Gastrocnemius medialis (tissue), 4 donors: ENCODE measurements around the gene OR10H5. TPM values are rescaled to one million over a fixed set of nuclear protein-coding genes. Genes with fewer than 3 reads are reported as not detected.

ENCODE experiments used
- ATAC-seq, 2 donors: fragments of 150-250 bp; one replicate each; pipeline ENCODE4 v1.9.1; 2016
- DNase-seq, 2 donors: peaks; one replicate each; pipeline ENCODE4 v3.0.0-alpha.2; 2019
- H3K27ac ChIP-seq, 4 donors: fragments of 200-600 bp; sonication (generic); 1 replicate in 1 of 4; 2 replicates in 3 of 4; pipeline ENCODE4 v1.5.1; 2016 to 2018; ENCODE audit warnings: mild to moderate bottlenecking in 2 of 4, moderate library complexity in 1 of 4
- H3K27me3 ChIP-seq, 3 donors: fragments of 200-600 bp; sonication (generic) in 2 of 3; 1 replicate in 1 of 3; 2 replicates in 2 of 3; pipeline versions ENCODE4 v1.5.1 to v1.6.0; 2016 to 2019; ENCODE audit warnings: mild to moderate bottlenecking in 1 of 3, moderate library complexity in 1 of 3
- H3K36me3 ChIP-seq, 2 donors: fragments of 200-600 bp; sonication (generic) in 1 of 2; one replicate each; pipeline ENCODE4 v1.5.1; 2017 to 2018
- H3K4me1 ChIP-seq, 2 donors: fragments of 200-600 bp; sonication (generic) in 1 of 2; one replicate each; pipeline ENCODE4 v1.5.1; 2016 to 2017; ENCODE audit warnings: mild to moderate bottlenecking in 2 of 2
- H3K4me3 ChIP-seq, 4 donors: fragments of 200-600 bp; sonication (generic) in 3 of 4; 1 replicate in 1 of 4; 2 replicates in 3 of 4; pipeline ENCODE4 v1.5.1; 2016 to 2019; ENCODE audit warnings: mild to moderate bottlenecking in 2 of 4
- H3K9me3 ChIP-seq, 3 donors: fragments of 200-600 bp; sonication (generic) in 2 of 3; 1 replicate in 1 of 3; 2 replicates in 2 of 3; pipeline ENCODE4 v1.5.1; 2016 to 2019
- POLR2A ChIP-seq, 2 donors: fragments of 450-650 bp; IDR thresholded peaks; one replicate each; pipeline ENCODE4 v1.6.1; 2017; ENCODE audit warnings: antibody characterized with exemption in 2 of 2, mild to moderate bottlenecking in 2 of 2, moderate library complexity in 2 of 2
- in situ Hi-C, 4 donors: fragments of 200-750 bp; cut with MboI; loops; one replicate each; pipeline versions ENCODE4 v1.15.0 to v1.8.0; 2017; ENCODE audit warnings: low sequenced_read_pairs in 4 of 4
- intact Hi-C: fragments of 100-400 bp; cut with DNase I; formaldehyde crosslinking; loops from one replicate; pipeline ENCODE4 v1.15.1; 2023; ENCODE audit warnings: low total_unique reads
- total RNA-seq, 4 donors: library from RNA; depleted of rRNA; stranded (reverse); fragments of >200 nt; gene quantifications; one replicate each; pipeline versions ENCODE4 v1.1.0 to v1.2.3, GENCODE V29; 2016
- TF ChIP-seq, protein P1 (sequence below), 5 experiments: fragments of 450-650 bp in 3 of 5; fragments of 200-600 bp in 2 of 5; sonication (generic) in 2 of 5; IDR thresholded peaks in 4 of 5; conservative IDR thresholded peaks in 1 of 5; 1 replicate in 4 of 5; 2 replicates in 1 of 5; pipeline ENCODE4 v1.5.1; 2016 to 2019; ENCODE audit warnings: antibody characterized with exemption in 5 of 5, mild to moderate bottlenecking in 3 of 5, moderate library complexity in 3 of 5

The OR10H5 gene, protein sequence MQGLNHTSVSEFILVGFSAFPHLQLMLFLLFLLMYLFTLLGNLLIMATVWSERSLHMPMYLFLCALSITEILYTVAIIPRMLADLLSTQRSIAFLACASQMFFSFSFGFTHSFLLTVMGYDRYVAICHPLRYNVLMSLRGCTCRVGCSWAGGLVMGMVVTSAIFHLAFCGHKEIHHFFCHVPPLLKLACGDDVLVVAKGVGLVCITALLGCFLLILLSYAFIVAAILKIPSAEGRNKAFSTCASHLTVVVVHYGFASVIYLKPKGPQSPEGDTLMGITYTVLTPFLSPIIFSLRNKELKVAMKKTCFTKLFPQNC
- total RNA-seq: not detected

DNA sequence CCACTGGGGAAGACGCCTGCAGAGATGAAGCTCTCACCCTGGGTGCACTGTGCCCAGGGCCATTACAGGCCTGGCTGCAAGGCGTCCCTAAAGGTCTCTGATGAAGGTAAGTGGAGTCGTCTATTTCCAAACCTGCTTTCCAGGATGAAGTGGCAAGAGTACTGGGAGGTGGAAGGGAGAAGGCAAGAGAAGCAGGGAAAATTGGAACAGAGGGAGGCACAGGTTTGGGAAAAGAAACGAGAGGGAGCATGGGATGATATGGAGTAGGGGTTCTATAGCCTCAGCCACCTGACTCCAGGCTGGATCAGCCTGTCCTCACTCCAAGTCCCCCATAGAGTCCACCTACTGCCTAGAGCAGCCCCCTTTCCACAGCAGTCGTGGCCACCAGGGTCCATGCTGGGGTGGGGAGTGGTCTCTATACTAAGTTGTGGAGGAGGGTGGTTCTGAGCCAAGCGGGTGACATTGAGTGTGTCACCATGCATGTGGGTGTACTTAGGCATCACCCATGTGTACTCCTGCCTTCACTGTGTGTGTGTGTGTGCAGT, at the start of gene OR10H5:
Gene OR10H5, plus strand, starts transcription at position 51 of the 545 bp plus-strand sequence. CDS start 6,388 bp downstream, outside the sequence.
- in situ Hi-C loops: no loop called here
- Histone ChIP-seq H3K27me3 (no peaks in the 10 kb centered on the region), H3K4me3 (no peak within 1 kb of the TSS), H3K36me3 (no peaks in the 10 kb centered on the region), H3K9me3 (no peaks in the 10 kb centered on the region), H3K4me1 (no peaks in the 10 kb centered on the region), H3K27ac (no peak within 1 kb of the TSS)
- ATAC-seq (no peak), DNase-seq (no peak)
- TF ChIP-seq, protein P1, sequence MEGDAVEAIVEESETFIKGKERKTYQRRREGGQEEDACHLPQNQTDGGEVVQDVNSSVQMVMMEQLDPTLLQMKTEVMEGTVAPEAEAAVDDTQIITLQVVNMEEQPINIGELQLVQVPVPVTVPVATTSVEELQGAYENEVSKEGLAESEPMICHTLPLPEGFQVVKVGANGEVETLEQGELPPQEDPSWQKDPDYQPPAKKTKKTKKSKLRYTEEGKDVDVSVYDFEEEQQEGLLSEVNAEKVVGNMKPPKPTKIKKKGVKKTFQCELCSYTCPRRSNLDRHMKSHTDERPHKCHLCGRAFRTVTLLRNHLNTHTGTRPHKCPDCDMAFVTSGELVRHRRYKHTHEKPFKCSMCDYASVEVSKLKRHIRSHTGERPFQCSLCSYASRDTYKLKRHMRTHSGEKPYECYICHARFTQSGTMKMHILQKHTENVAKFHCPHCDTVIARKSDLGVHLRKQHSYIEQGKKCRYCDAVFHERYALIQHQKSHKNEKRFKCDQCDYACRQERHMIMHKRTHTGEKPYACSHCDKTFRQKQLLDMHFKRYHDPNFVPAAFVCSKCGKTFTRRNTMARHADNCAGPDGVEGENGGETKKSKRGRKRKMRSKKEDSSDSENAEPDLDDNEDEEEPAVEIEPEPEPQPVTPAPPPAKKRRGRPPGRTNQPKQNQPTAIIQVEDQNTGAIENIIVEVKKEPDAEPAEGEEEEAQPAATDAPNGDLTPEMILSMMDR (IDR thresholded peaks at IDR 0.05 in 4 of 5, conservative IDR thresholded peaks at IDR 0.05 in 1 of 5): no peak
- no peak for TF ChIP-seq POLR2A (IDR thresholded peaks at IDR 0.05)
- intact Hi-C loops: no loop called here

DNA sequence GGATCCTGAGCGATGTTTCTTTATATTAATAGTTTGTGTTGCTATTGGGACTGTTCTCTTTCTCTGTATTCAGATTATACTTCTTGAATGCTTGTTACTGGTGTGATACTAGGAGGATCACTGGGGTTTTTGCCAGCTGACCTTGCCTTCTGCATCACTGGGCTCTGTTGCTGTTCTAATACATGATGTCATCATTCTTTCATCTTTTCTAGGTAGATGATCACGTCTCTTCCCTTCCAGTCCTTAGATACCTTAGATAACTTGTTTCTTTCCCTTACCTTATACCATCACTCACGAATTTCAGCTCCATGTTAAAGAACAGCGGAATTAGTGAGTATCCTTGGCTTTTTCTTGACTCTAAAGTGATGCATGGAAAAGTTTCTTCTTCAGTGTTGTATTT, 49.7 kb upstream of the OR10H5 start, which contains the start of gene OR10H3:
Gene OR10H3, plus strand, starts transcription at position 264 of the 400 bp plus-strand sequence. CDS start 3,408 bp downstream, outside the sequence.
- H3K27ac ChIP-seq: no peak within 1 kb of the TSS
- H3K36me3 ChIP-seq: no peaks in the 10 kb centered on the region
- DNase-seq (no peak), ATAC-seq (no peak)
- peaks cover 0 to 9% (median 0%) of the 10 kb centered on the region in 3 donors for H3K9me3 ChIP-seq
- no peaks in the 10 kb centered on the region for H3K27me3 ChIP-seq
- in situ Hi-C loops: no loop called here
- no peak within 1 kb of the TSS for H3K4me3 ChIP-seq
- no peaks in the 10 kb centered on the region for H3K4me1 ChIP-seq
- intact Hi-C loops: no loop called here
- no peak for TF ChIP-seq POLR2A (IDR thresholded peaks at IDR 0.05)
- TF ChIP-seq, protein P1 (IDR thresholded peaks at IDR 0.05 in 4 of 5, conservative IDR thresholded peaks at IDR 0.05 in 1 of 5): no peak

DNA sequence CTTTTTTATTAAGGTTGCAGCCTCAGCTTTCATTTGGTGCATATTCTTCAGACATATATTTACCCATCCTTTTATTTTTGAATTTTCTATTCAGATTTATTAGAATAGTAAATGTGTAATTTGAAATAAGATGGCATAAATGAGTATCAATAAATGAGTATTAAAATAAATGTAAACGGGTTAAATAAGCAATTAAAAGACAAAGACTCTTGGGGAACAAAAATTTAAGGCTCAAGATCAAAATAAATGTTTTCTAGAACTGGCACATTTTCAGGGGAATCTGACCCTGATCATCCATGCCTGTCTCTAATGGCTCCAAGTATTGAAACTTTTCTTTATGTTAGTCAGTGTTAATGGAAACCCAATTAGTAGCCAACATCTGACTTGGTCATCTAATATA, 46.7 kb upstream of the OR10H5 start:
- Histone ChIP-seq H3K36me3 (no peaks in the 10 kb centered on the region), H3K9me3 (peaks cover 0 to 9% (median 0%) of the 10 kb centered on the region in 3 donors), H3K27me3 (no peaks in the 10 kb centered on the region), H3K27ac (no peak overlapping the region), H3K4me1 (no peaks in the 10 kb centered on the region), H3K4me3 (no peak overlapping the region)
- in situ Hi-C loops (no loop called here), intact Hi-C loops (no loop called here)
- ATAC-seq (no peak), DNase-seq (no peak)
- TF ChIP-seq, protein P1 (IDR thresholded peaks at IDR 0.05 in 4 of 5, conservative IDR thresholded peaks at IDR 0.05 in 1 of 5): no peak
- no peak for TF ChIP-seq POLR2A (IDR thresholded peaks at IDR 0.05)

DNA sequence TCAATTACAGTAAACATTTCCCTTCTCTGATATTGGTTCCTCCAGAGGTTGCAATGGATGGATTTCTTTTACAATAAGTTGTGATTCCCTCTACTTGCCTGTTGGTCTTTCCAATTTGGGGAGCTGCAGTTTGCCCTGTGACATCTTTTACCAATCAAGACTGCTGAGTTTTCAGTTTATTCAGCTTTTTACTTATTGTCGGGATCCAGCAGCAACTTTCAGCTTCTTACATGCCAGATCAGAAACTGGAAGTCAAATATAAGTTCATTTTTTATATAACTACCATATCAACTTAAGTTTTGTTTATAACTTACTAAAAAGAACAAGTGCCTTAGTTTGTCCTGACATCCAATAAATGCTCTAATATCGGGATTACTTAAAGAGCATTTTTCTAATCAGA, 39.2 kb upstream of the OR10H5 start:
- in situ Hi-C loops: no loop called here
- TF ChIP-seq POLR2A (IDR thresholded peaks at IDR 0.05): no peak
- TF ChIP-seq, protein P1 (IDR thresholded peaks at IDR 0.05 in 4 of 5, conservative IDR thresholded peaks at IDR 0.05 in 1 of 5): no peak
- ATAC-seq (no peak), DNase-seq (no peak)
- no peak overlapping the region for H3K4me3 ChIP-seq
- no peaks in the 10 kb centered on the region for H3K36me3 ChIP-seq
- no peaks in the 10 kb centered on the region for H3K9me3 ChIP-seq
- intact Hi-C loops: no loop called here
- H3K4me1 ChIP-seq: no peaks in the 10 kb centered on the region
- H3K27ac ChIP-seq: no peak overlapping the region
- no peaks in the 10 kb centered on the region for H3K27me3 ChIP-seq
